ENCODE results near the gene HOXB5.

Gene HOXB5

DNA sequence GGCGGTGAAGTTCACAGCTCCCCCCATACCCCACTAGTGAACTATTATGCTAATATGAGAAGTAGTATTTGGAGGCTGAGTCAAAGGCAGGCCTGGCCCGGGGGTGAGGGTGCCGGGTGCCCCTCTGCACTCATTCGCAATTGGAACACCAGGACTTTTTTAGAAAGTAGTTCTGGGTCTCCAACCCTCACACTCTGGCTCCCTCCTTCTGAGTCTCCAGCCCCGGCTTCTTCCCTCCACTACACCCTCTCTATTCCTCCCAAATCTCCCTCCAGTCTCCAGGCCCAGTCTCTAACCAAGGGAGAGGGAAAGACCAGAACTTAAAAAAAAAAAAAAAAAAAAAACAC, 37.4 kb downstream of the HOXB5 start:
- Histone ChIP-seq H3K9me2 (replicated peaks; ENCODE audit: control insufficient read depth, low read length) (no peaks in the 10 kb centered on the region), H3K79me2 (ENCODE audit: control insufficient read depth, low read length) (no peaks in the 10 kb centered on the region), H4K20me1 (ENCODE audit: control insufficient read depth, insufficient read depth, low read depth, low read length) (no peaks in the 10 kb centered on the region), H3K4me3 (ENCODE audit: low read length) (no peak overlapping the region), H3K27ac (ENCODE audit: low read depth, low read length) (no peak overlapping the region), H3K36me3 (ENCODE audit: control insufficient read depth, low read length) (no peaks in the 10 kb centered on the region), H3K9me3 (ENCODE audit: control insufficient read depth, insufficient read depth, low read length) (no peaks in the 10 kb centered on the region), H3F3A (ENCODE audit: control insufficient read depth, insufficient read depth) (no peaks in the 10 kb centered on the region), H3K4me2 (ENCODE audit: low read length) (no peak overlapping the region), H3K27me3 (ENCODE audit: control insufficient read depth, low read length) (peaks cover 3% of the 10 kb centered on the region; the same call in 1 of the 2 replicates), H3K4me1 (ENCODE audit: control insufficient read depth, low read length) (no peaks in the 10 kb centered on the region)
- TF ChIP-seq CTCF (IDR thresholded peaks at IDR 0.05; ENCODE audit: low read depth, low read length, poor library complexity, severe bottlenecking) (no peak), EZH2phosphoT487 (IDR thresholded peaks at IDR 0.05; ENCODE audit: borderline replicate concordance, low read length) (no peak)

DNA sequence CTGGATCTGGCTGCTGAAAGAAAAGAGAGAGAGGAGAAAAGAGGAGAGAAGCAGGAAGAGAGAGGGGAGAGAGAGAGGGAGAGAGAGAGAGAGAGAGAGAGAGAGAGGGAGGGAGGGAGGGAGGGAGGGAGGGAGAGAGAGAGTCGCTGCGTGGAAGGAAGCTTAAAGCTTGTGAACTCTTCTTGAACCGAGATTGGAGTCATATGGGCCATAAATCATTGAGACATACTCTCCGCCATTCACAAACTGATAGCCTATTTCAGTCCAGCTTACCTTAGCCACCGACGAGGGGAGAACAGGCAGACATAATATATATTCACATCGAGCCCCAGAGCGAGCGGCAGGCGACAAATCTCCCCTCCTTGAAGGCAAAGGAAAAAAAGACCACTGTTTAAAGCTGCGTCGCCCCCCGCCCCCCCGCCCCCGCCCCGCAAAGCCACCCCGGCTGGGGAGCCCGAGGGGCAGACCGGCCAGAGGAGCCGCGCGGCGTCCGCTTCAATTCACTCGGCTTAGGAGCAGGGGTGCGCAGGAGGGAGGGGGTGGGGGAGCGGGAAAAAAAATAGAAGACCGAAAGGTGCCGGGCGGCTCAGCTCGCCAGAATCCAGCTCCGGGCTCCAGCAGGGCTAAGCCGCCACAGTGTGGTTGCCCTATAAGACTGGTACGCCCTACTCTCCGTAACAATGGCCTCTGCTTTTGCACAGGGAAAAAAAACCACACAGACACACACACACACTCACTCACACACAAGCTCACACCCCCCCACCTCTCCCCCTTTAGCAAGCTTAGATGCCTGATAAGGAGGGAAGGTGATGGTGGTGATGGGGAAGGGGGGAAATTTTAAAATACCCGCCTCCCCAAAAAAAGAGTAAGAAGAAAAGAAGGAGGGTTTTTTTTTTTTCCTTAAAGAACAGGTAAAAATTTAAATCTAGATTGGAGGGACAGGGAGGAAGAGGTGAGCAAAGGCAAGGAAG, 38.0 kb downstream of the HOXB5 start:
- peaks cover 3% of the 10 kb centered on the region; the same call in 1 of the 2 replicates for H3K27me3 ChIP-seq (ENCODE audit: control insufficient read depth, low read length)
- no peak for TF ChIP-seq CTCF (IDR thresholded peaks at IDR 0.05; ENCODE audit: low read depth, low read length, poor library complexity, severe bottlenecking)
- H3K9me3 ChIP-seq (ENCODE audit: control insufficient read depth, insufficient read depth, low read length), result no peaks in the 10 kb centered on the region
- H3K9me2 ChIP-seq (replicated peaks; ENCODE audit: control insufficient read depth, low read length), result no peaks in the 10 kb centered on the region
- H3K79me2 ChIP-seq (ENCODE audit: control insufficient read depth, low read length), result no peaks in the 10 kb centered on the region
- no peaks in the 10 kb centered on the region for H4K20me1 ChIP-seq (ENCODE audit: control insufficient read depth, insufficient read depth, low read depth, low read length)
- no peak overlapping the region for H3K4me3 ChIP-seq (ENCODE audit: low read length)
- no peak overlapping the region for H3K27ac ChIP-seq (ENCODE audit: low read depth, low read length)
- H3K36me3 ChIP-seq (ENCODE audit: control insufficient read depth, low read length), result no peaks in the 10 kb centered on the region
- no peaks in the 10 kb centered on the region for H3F3A ChIP-seq (ENCODE audit: control insufficient read depth, insufficient read depth)
- no peak overlapping the region for H3K4me2 ChIP-seq (ENCODE audit: low read length)
- H3K4me1 ChIP-seq (ENCODE audit: control insufficient read depth, low read length), result no peaks in the 10 kb centered on the region

DNA sequence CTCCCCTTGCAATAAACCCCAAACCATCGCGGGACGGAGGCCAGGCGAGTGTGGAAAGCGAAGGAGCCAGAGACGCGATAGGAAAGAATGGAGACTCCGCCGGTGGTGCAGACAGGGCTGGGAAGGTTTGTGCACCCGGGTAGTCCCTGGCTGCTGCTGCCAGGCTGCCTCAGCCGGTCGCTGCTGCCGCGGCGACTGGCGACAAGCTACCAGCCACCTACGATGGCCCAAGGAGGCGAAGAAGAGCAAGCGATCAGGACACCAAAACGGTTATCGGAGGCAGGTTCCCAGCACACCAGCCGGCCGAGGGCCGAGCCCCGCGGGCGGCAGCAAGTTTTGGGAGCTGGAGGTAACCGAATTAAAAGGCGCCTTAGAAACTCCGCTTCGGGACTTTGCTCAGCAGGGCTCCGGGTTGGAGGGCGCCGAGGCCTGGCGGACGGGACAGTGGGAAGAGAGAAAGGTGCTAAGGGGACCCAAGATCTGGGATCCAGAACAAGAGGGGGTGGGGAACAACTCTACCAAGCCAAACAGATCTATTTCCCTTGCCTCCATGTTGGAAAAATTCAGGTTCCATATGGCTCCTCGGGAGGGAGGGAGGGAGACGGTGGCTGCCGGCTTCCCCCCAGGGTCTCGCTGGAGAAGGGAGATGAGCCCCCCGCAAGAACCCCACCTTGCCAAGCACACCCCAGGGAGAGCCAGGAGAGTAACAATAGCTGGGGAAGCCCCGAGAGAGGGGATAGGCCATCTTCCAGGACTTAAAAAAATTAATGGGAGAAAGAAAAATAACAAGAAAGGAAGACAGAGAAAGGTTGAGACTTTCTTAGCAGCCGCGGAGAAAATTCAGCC, 38.9 kb downstream of the HOXB5 start:
- Histone ChIP-seq H3F3A (ENCODE audit: control insufficient read depth, insufficient read depth) (no peaks in the 10 kb centered on the region), H3K79me2 (ENCODE audit: control insufficient read depth, low read length) (no peaks in the 10 kb centered on the region), H3K4me1 (ENCODE audit: control insufficient read depth, low read length) (no peaks in the 10 kb centered on the region), H3K9me3 (ENCODE audit: control insufficient read depth, insufficient read depth, low read length) (no peaks in the 10 kb centered on the region), H3K27me3 (ENCODE audit: control insufficient read depth, low read length) (peaks cover 3% of the 10 kb centered on the region; the same call in 1 of the 2 replicates), H3K4me3 (ENCODE audit: low read length) (no peak overlapping the region), H3K36me3 (ENCODE audit: control insufficient read depth, low read length) (no peaks in the 10 kb centered on the region), H3K27ac (ENCODE audit: low read depth, low read length) (no peak overlapping the region), H4K20me1 (ENCODE audit: control insufficient read depth, insufficient read depth, low read depth, low read length) (no peaks in the 10 kb centered on the region), H3K4me2 (ENCODE audit: low read length) (no peak overlapping the region), H3K9me2 (replicated peaks; ENCODE audit: control insufficient read depth, low read length) (no peaks in the 10 kb centered on the region)
- TF ChIP-seq EZH2phosphoT487 (IDR thresholded peaks at IDR 0.05; ENCODE audit: borderline replicate concordance, low read length) (no peak), CTCF (IDR thresholded peaks at IDR 0.05; ENCODE audit: low read depth, low read length, poor library complexity, severe bottlenecking) (no peak)
